Measurements from ENCODE around the gene SLIT3. TPM values are rescaled to one million over a fixed set of nuclear protein-coding genes. Genes with fewer than 3 reads are reported as not detected.

SLIT3 gene
- total RNA-seq, 4 donors from 2014 or later: 41.1 to 86.6 (median 62.7) TPM

DNA sequence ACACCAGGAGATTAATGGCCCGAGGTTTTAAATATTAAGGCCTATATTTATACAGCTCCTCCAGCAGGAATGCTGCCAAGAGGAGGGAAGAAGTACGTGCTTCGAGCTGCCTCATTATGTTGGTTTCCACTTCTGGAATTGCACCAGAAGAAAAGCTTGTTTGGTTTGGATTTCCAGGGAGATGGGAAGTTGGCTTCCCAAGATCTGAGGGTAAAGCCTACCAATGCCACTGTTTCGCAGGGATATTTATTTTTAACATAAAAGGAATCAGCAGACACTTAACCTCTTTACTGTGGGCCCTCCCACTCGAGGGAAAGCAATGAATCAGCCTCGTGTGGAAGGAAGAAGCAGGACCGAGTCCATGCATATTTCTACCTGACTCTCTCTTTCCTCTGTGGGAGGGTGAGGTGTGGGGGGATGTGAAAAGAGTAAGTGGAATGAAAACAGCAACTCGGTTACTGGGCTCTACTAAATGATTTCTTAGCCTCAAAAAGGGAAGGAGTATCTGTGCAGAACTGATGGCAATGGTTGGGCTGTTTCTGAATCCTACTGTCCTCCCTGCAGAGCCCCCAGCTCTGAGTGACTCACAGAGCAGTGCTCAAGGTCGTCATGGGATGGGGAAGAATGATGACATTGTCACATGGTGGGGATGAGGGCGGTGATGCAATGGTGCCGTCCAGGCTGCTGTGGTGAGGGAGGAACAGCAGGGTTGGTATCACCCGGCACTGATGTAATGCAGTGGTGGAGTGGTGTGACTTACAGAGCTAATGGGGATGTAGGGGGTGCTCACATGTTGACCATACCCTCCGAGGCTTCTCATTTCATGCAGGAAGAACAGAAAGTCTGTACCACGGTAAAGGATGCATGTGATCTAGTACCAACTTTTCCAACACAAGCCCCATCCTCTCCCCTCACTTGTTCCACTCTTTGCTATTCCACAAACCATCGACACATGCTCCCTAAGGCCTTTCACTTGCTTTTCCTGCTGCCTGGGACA lies 506.8 kb downstream of the SLIT3 start:
- TF ChIP-seq EP300 (IDR thresholded peaks at IDR 0.05): no peak
- peak; percentile 48 to 59 for TF ChIP-seq POLR2AphosphoS5 (IDR thresholded peaks at IDR 0.05)
- no peak for TF ChIP-seq CTCF (IDR thresholded peaks at IDR 0.05)
- no peak for TF ChIP-seq POLR2A (IDR thresholded peaks at IDR 0.05; ENCODE audit: low read depth)
- no peaks in the 10 kb centered on the region for H3K27me3 ChIP-seq
- intact Hi-C loops (cut with DNase I): no loop called here
- peak overlapping the region; percentile 61 to 71 (median 68) for H3K27ac ChIP-seq (replicated peaks in 1 of 4)
- WGBS: 42% methylated on average over 13 of the region's 15 CpGs
- H3K4me3 ChIP-seq: no peak overlapping the region
- H3K9me3 ChIP-seq: no peaks in the 10 kb centered on the region
- DNase-seq (ENCODE audit: extremely low spot score): no peak
- H3K4me1 ChIP-seq: peaks cover 7 to 40% (median 37%) of the 10 kb centered on the region in 4 donors
- H3K36me3 ChIP-seq: peaks cover 0 to 3% (median 0%) of the 10 kb centered on the region in 4 donors

DNA sequence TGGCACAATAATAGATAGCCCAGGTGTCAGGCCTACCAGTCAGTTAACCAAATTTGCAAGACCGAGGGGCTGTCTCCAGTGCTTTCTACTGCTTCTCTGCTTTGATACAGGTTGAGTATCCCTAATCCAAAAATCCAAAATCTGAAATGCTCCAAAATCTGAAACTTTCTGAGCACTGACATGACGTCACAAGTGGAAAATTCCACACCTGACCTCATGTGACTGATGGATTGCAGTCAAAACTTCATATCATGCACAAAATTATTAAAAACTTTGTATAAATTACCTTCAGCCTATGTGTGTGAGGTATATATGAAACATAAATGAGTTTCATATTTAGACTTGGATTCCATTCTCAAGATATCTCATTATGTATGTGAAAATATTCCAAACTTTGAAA lies 508.3 kb downstream of the SLIT3 start:
- no peak for TF ChIP-seq POLR2A (IDR thresholded peaks at IDR 0.05; ENCODE audit: low read depth)
- no peak for TF ChIP-seq POLR2AphosphoS5 (IDR thresholded peaks at IDR 0.05)
- no peak for TF ChIP-seq EP300 (IDR thresholded peaks at IDR 0.05)
- no peak for TF ChIP-seq CTCF (IDR thresholded peaks at IDR 0.05)
- WGBS: 90% methylated on average over 2 of the region's 2 CpGs
- intact Hi-C loops (cut with DNase I): no loop called here
- Histone ChIP-seq H3K9me3 (no peaks in the 10 kb centered on the region), H3K27me3 (no peaks in the 10 kb centered on the region), H3K4me1 (peaks cover 7 to 40% (median 36%) of the 10 kb centered on the region in 4 donors), H3K36me3 (peaks cover 0 to 17% (median 0%) of the 10 kb centered on the region in 4 donors), H3K4me3 (no peak overlapping the region), H3K27ac (replicated peaks in 1 of 4) (no peak overlapping the region)
- no peak for DNase-seq (ENCODE audit: extremely low spot score)

- TF ChIP-seq CTCF (IDR thresholded peaks at IDR 0.05) (no peak), POLR2AphosphoS5 (IDR thresholded peaks at IDR 0.05) (no peak), EP300 (IDR thresholded peaks at IDR 0.05) (no peak), POLR2A (IDR thresholded peaks at IDR 0.05; ENCODE audit: low read depth) (no peak)
- H3K36me3 ChIP-seq: peaks cover 0 to 24% (median 0%) of the 10 kb centered on the region in 4 donors
- intact Hi-C loops (cut with DNase I): no loop called here
- H3K4me3 ChIP-seq: no peak overlapping the region
- H3K4me1 ChIP-seq: peaks cover 7 to 23% (median 20%) of the 10 kb centered on the region in 4 donors
- no peak overlapping the region for H3K27ac ChIP-seq (replicated peaks in 1 of 4)
- no peaks in the 10 kb centered on the region for H3K27me3 ChIP-seq
- H3K9me3 ChIP-seq: no peaks in the 10 kb centered on the region
- DNase-seq (ENCODE audit: extremely low spot score): no peak
- WGBS: 86% methylated on average over 13 of the region's 13 CpGs
Measured at GRCh38 chr5:168790671-168791250, 510.2 kb downstream of the SLIT3 start.

DNA sequence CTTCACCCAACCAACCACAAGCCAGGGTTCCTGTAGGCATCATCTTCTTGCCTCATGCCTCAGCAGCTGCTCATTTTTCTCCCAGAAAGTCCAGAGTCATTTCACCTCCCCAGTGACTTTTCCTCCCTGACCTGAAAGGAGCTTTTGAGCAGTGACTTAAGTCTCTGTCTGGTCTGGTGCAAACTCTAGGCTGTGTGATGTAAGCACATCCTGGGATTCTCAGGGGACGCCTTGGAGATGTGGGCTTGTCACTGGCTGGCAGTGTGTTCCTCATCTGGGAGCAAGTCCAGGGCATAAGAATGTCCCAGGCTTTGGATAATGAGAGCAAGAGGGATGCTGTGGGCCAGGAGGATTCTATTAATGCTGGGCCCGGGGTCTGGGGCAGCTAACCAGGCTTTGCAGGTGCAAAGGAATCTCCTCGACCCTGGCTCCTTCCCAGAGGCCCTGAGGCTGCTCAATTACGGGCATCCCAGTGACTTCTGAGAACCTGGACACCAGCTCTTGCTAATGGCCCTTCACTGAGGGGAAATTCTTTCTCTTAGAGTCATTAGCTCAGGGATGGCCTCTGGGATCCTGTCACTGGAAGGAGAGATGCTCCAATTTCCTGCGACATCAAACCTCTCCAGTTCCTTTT lies 510.8 kb downstream of the SLIT3 start:
- intact Hi-C loops (cut with DNase I): no loop called here
- Histone ChIP-seq H3K4me1 (peaks cover 7 to 23% (median 20%) of the 10 kb centered on the region in 4 donors), H3K9me3 (no peaks in the 10 kb centered on the region), H3K4me3 (no peak overlapping the region), H3K36me3 (peaks cover 0 to 31% (median 0%) of the 10 kb centered on the region in 4 donors), H3K27me3 (no peaks in the 10 kb centered on the region), H3K27ac (replicated peaks in 1 of 4) (no peak overlapping the region)
- DNase-seq (ENCODE audit: extremely low spot score): no peak
- WGBS: 90% methylated on average over 3 of the region's 5 CpGs
- no peak for TF ChIP-seq POLR2A (IDR thresholded peaks at IDR 0.05; ENCODE audit: low read depth)
- TF ChIP-seq EP300 (IDR thresholded peaks at IDR 0.05): no peak
- no peak for TF ChIP-seq POLR2AphosphoS5 (IDR thresholded peaks at IDR 0.05)
- no peak for TF ChIP-seq CTCF (IDR thresholded peaks at IDR 0.05)

Data from esophagus muscularis mucosa (tissue), 4 donors.